GM12878 (cell line): ENCODE measurements around the gene TBCB. TPM values are rescaled to one million over a fixed set of nuclear protein-coding genes. Genes with fewer than 3 reads are reported as not detected.

Experiments
- ASH2L ChIP-seq: fragments of 300-600, 200-600 bp; sonication (generic); IDR thresholded peaks from 2 replicates; pipeline ENCODE4 v1.6.1; 2017; ENCODE audit warnings: low read depth, mild to moderate bottlenecking, borderline replicate concordance
- BCL11A ChIP-seq: IDR thresholded peaks from 2 replicates; pipeline ENCODE4 v1.6.1; 2011; ENCODE audit warnings: low read depth, low read length
- CHD4 ChIP-seq: fragments of 200-600 bp; sonication (generic); IDR thresholded peaks from 2 replicates; pipeline ENCODE4 v1.6.1; 2016; ENCODE audit warnings: mild to moderate bottlenecking
- E2F8 ChIP-seq: fragments of 450-650 bp; IDR thresholded peaks from 2 replicates; pipeline ENCODE4 v1.6.1; 2018; ENCODE audit warnings: mild to moderate bottlenecking, low read depth, moderate library complexity; ENCODE audit not compliant: partially characterized antibody
- HSF1 ChIP-seq: fragments of 150-350 bp; IDR thresholded peaks from 2 replicates; pipeline ENCODE4 v1.6.1; 2014; ENCODE audit warnings: mild to moderate bottlenecking, low read depth, low read length
- MLLT1 ChIP-seq: fragments of 450-650 bp; IDR thresholded peaks from 2 replicates; pipeline ENCODE4 v1.6.1; 2016; ENCODE audit warnings: mild to moderate bottlenecking
- SMAD1 ChIP-seq: fragments of 450-650 bp; IDR thresholded peaks from 2 replicates; pipeline ENCODE4 v1.6.1; 2018; ENCODE audit warnings: mild to moderate bottlenecking, low read depth; ENCODE audit not compliant: partially characterized antibody
- SMC3 ChIP-seq: IDR thresholded peaks from 2 replicates; pipeline ENCODE4 v1.6.1; 2011; ENCODE audit warnings: low read length, improper control_type of control experiment, borderline replicate concordance
- SP1 ChIP-seq: IDR thresholded peaks from one replicate; pipeline ENCODE4 v1.6.1; 2011; ENCODE audit warnings: low read depth, low read length
- STAT3 ChIP-seq: IDR thresholded peaks from 2 replicates; pipeline ENCODE4 v1.6.1; 2011; ENCODE audit warnings: low read depth, low read length, improper control_type of control experiment
- TCF12 ChIP-seq: IDR thresholded peaks from 2 replicates; pipeline ENCODE4 v1.6.1; 2011; ENCODE audit warnings: low read depth, mild to moderate bottlenecking, low read length
- ZBTB11 ChIP-seq: fragments of 450-650 bp; formaldehyde crosslinking; IDR thresholded peaks from 2 replicates; pipeline ENCODE4 v1.5.0; 2022; ENCODE audit warnings: mild to moderate bottlenecking, missing genetic modification characterization
- ZBTB4 ChIP-seq: fragments of 450-650 bp; formaldehyde crosslinking; IDR thresholded peaks from 2 replicates; pipeline ENCODE4 v1.4.0; 2022; ENCODE audit warnings: mild to moderate bottlenecking, moderate library complexity
- polyA plus RNA-seq, 11 experiments: library from polyadenylated mRNA; depleted of rRNA in 4 of 11; unstranded in 6 of 11; stranded (reverse) in 5 of 11; fragments of >200 nt; fragmentation: Nextera tagmentation in 4 of 11; fragmentation: Illumina TruSeq in 1 of 11; extraction: Ambion mirVana in 4 of 11; extraction: Trizol in 1 of 11; gene quantifications; 1 replicate in 1 of 11; 2 replicates in 10 of 11; pipeline versions ENCODE4 v1.2.1 to v1.2.3, GENCODE V29; 2011 to 2016; ENCODE audit warnings: inconsistent platforms in 2 of 11, missing spikeins in 2 of 11, low read depth in 1 of 11
- total RNA-seq, 4 experiments: library from RNA; depleted of rRNA in 3 of 4; stranded (reverse); fragments of >200 nt in 3 of 4; fragmentation: Illumina TruSeq in 1 of 4; extraction: Trizol in 1 of 4; gene quantifications; 2 replicates each; pipeline versions ENCODE4 v1.2.1 to v1.2.3, GENCODE V29; 2013 to 2021

The TBCB gene
- total and polyA plus RNA-seq, 10 of the 15 experiments (the other 5 are each of a cell fraction or from before 2014, with no cell fraction given): 9.4 to 193 (median 126) TPM

GRCh38 chr19:36114721-36115452 is 381 bp upstream of the TBCB start, which contains the start of gene POLR2I (continued):
- TF ChIP-seq HSF1: 0 out of 2 replicates have a peak, but pooled peaks have one; percentile 37
- TF ChIP-seq ASH2L: no peak
- peak; percentile 96 for TF ChIP-seq SP1
- no peak for TF ChIP-seq ZBTB11 (CRISPR knock-in tag)
- TF ChIP-seq E2F8: peak; percentile 48
- no peak for TF ChIP-seq BCL11A
- no peak for TF ChIP-seq ZBTB4
- no peak for TF ChIP-seq CHD4
- no peak for TF ChIP-seq SMC3
- peak; percentile 66; the same call in 1 of the 2 replicates for TF ChIP-seq TCF12
- no peak for TF ChIP-seq STAT3
- TF ChIP-seq SMAD1: no peak
- TF ChIP-seq MLLT1: no peak; the same call in 1 of the 2 replicates
